DOHH2 (cell line): ENCODE data around the gene LINGO1.

Experiments used
- CTCF ChIP-seq: fragments of 200-600 bp; sonication (generic); IDR thresholded peaks from one replicate; pipeline ENCODE4 v1.5.1; 2014; ENCODE audit warnings: antibody characterized with exemption, mild to moderate bottlenecking, low read depth, low read length; ENCODE audit not compliant: poor library complexity, severe bottlenecking
- EZH2phosphoT487 ChIP-seq: fragments of 200-600 bp; sonication (generic); IDR thresholded peaks from 2 replicates; pipeline ENCODE4 v1.6.1; 2017; ENCODE audit warnings: borderline replicate concordance, mild to moderate bottlenecking, antibody characterized with exemption, low read length, moderate library complexity, mixed read lengths

GRCh38 chr15:77653832-77654480 lies 21.2 kb upstream of the LINGO1 start:
- TF ChIP-seq CTCF (no peak), EZH2phosphoT487 (no peak)
